A673 (cell line): ENCODE results near the gene NELL1. TPM values are rescaled to one million over a fixed set of nuclear protein-coding genes. Genes with fewer than 3 reads are reported as not detected.

ENCODE experiments used
- BruUV-seq: library from RNA; stranded (reverse); fragments of 400-500 nt; replicated peaks from 2 replicates; lab custom pipeline; 2021; lab: Mats Ljungman, UMichigan
- CTCF ChIA-PET: fragments of 300-600 bp; sonication (Branson Sonifier 250); formaldehyde crosslinking; loops from one replicate; lab custom pipeline; 2022; ENCODE audit warnings: antibody characterized with exemption; lab: Charles Lee
- POLR2A ChIA-PET: fragments of 300-600 bp; sonication (Branson Sonifier 250); formaldehyde crosslinking; loops from one replicate; lab custom pipeline; 2022; ENCODE audit warnings: antibody characterized with exemption; ENCODE audit not compliant: low non-redundant PET; lab: Charles Lee
- DNase-seq: peaks from one replicate; pipeline ENCODE4 v3.0.0-alpha.2; 2015; ENCODE audit warnings: low spot score
- H3K27ac ChIP-seq: fragments of 200-600 bp; sonication (generic); 2 replicates; pipeline ENCODE4 v1.5.1; 2016; ENCODE audit warnings: mixed run types, low read depth, mild to moderate bottlenecking, mixed read lengths, antibody characterized with exemption, low read length; ENCODE audit not compliant: poor library complexity, severe bottlenecking
- H3K27me3 ChIP-seq: fragments of 200-600 bp; sonication (generic); replicated peaks from 2 replicates; pipeline ENCODE4 v1.6.1; 2017; ENCODE audit warnings: mixed run types, low read depth, mild to moderate bottlenecking, mixed read lengths, antibody characterized with exemption, low read length; ENCODE audit not compliant: insufficient read depth, poor library complexity
- H3K36me3 ChIP-seq: fragments of 200-600 bp; sonication (generic); 2 replicates; pipeline ENCODE4 v1.6.1; 2016; ENCODE audit warnings: mixed run types, mild to moderate bottlenecking, mixed read lengths, antibody characterized with exemption, low read length; ENCODE audit not compliant: insufficient read depth, poor library complexity, severe bottlenecking
- H3K4me1 ChIP-seq: fragments of 200-600 bp; sonication (generic); 2 replicates; pipeline ENCODE4 v1.6.1; 2017; ENCODE audit warnings: mixed run types, mild to moderate bottlenecking, mixed read lengths, antibody characterized with exemption, low read length; ENCODE audit not compliant: insufficient read depth, poor library complexity, severe bottlenecking
- H3K4me3 ChIP-seq: fragments of 200-600 bp; sonication (generic); 2 replicates; pipeline ENCODE4 v1.5.1; 2016; ENCODE audit warnings: low read depth, mixed run types, mild to moderate bottlenecking, mixed read lengths, low read length; ENCODE audit not compliant: poor library complexity, severe bottlenecking
- H3K9me3 ChIP-seq: fragments of 200-600 bp; sonication (generic); 2 replicates; pipeline ENCODE4 v1.6.1; 2016; ENCODE audit warnings: mixed run types, low read depth, mild to moderate bottlenecking, mixed read lengths, antibody characterized with exemption, low read length; ENCODE audit not compliant: poor library complexity, severe bottlenecking
- EZH2 ChIP-seq: fragments of 200-600 bp; sonication (generic); IDR thresholded peaks from 2 replicates; pipeline ENCODE4 v1.6.1; 2017; ENCODE audit warnings: borderline replicate concordance, low read depth, mild to moderate bottlenecking, mixed read lengths, antibody characterized with exemption, low read length; ENCODE audit not compliant: poor library complexity, severe bottlenecking
- intact Hi-C: fragments of 100-400 bp; cut with micrococcal nuclease; formaldehyde crosslinking; loops from one replicate; pipeline ENCODE4 v1.10.0; 2022; ENCODE audit not compliant: unreplicated experiment
- total RNA-seq: library from RNA; stranded (reverse); gene quantifications from 2 replicates; pipeline ENCODE4 v1.2.3, GENCODE V29; 2021
- TF ChIP-seq, protein P1 (sequence below): fragments of 300-800, 200-600 bp; sonication (generic); conservative IDR thresholded peaks from 2 replicates; pipeline ENCODE4 v1.5.1; 2017; ENCODE audit warnings: low read depth, mild to moderate bottlenecking, antibody characterized with exemption, low read length, moderate library complexity, mixed read lengths

The NELL1 gene
- total RNA-seq, 1 experiment from 2014 or later = 0.32 TPM

DNA sequence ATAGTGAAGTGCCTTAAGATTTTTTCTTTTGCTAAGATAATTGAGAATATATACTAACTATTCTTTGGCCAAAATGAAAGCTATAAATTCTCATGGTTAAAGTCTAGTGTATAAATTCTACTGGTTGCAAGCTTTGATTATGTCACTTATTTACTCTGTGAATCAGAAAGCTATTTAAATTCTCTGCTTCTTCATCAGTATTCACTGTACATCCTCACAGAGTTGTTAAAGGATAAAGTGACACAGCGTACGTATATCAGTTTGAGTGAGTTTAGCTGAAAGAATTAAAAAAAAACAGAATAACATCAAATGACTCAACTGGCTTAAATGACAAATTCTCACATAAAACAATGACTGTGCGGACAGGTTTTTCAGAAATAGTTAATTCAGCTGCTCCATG is 453.1 kb downstream of the NELL1 start:
- H3K9me3 ChIP-seq = no peaks in the 10 kb centered on the region
- no peaks in the 10 kb centered on the region for H3K4me1 ChIP-seq
- intact Hi-C loops = no loop called here
- BruUV-seq = no TSS peak
- no peak overlapping the region for H3K27ac ChIP-seq
- CTCF ChIA-PET = no interaction called here
- H3K36me3 ChIP-seq = no peaks in the 10 kb centered on the region
- POLR2A ChIA-PET = no interaction called here
- H3K4me3 ChIP-seq = no peak overlapping the region
- H3K27me3 ChIP-seq = no peaks in the 10 kb centered on the region
- DNase-seq = no peak
- TF ChIP-seq EZH2 = no peak
- TF ChIP-seq, protein P1, sequence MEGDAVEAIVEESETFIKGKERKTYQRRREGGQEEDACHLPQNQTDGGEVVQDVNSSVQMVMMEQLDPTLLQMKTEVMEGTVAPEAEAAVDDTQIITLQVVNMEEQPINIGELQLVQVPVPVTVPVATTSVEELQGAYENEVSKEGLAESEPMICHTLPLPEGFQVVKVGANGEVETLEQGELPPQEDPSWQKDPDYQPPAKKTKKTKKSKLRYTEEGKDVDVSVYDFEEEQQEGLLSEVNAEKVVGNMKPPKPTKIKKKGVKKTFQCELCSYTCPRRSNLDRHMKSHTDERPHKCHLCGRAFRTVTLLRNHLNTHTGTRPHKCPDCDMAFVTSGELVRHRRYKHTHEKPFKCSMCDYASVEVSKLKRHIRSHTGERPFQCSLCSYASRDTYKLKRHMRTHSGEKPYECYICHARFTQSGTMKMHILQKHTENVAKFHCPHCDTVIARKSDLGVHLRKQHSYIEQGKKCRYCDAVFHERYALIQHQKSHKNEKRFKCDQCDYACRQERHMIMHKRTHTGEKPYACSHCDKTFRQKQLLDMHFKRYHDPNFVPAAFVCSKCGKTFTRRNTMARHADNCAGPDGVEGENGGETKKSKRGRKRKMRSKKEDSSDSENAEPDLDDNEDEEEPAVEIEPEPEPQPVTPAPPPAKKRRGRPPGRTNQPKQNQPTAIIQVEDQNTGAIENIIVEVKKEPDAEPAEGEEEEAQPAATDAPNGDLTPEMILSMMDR = no peak

DNA sequence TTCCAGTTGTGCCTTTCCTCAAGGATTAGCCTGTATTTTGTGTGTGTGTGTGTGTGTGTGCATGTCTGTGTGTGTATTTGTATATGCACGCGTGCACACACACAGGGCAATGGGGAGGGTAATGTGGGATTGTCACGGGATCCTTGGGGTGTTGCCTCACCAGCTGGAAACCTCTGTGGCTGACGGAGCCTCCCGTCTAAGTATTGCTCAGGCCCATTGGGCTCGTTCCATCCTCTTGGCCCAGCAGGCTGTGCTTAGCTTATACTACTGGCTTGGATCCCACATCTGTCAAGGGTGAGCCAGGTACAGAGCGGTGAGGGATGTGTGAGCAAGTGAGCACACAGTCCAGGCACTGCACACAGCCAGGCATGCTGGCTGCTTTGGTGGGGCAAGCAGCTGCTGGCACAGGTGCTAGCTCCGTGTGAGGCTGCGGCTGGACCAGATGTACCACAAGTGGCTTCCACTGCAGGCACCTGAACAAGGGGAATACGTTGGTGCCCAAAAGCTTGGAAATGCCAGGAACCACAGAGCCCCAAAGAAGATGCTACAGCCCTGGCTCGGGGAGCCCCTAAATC is 462.8 kb downstream of the NELL1 start:
- BruUV-seq = no TSS peak
- POLR2A ChIA-PET = no interaction called here

DNA sequence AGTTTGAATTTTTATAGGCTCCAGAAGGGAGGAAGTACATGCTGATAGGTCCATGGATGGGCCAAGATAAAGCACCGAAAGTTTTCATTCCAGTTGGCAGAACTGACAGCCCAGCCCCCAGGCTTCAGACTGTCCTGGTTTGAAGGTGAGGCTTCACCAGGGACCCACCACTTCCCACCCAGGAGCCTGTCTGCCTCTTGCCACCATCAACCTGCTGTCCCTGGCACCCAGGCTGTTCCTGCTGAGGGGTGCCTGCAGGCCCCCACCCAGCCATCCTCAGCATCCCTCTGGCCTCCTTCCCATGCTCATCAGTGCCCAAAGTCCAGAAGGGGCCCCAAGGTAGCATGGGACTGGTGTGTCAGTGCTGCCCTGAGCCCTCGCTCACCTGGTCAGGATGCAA is 463.9 kb downstream of the NELL1 start:
- ChIA-PET CTCF (no interaction called here), POLR2A (no interaction called here)
- intact Hi-C loops = no loop called here
- no peaks in the 10 kb centered on the region for H3K36me3 ChIP-seq
- BruUV-seq = no TSS peak
- TF ChIP-seq, protein P1 = no peak
- TF ChIP-seq EZH2 = no peak
- no peak overlapping the region for H3K27ac ChIP-seq
- DNase-seq = no peak
- H3K27me3 ChIP-seq = no peaks in the 10 kb centered on the region
- H3K4me1 ChIP-seq = no peaks in the 10 kb centered on the region
- no peak overlapping the region for H3K4me3 ChIP-seq
- no peaks in the 10 kb centered on the region for H3K9me3 ChIP-seq

More for the DNA sequence above, 462.8 kb downstream of the NELL1 start:
- Histone ChIP-seq H3K9me3 (no peaks in the 10 kb centered on the region), H3K27ac (no peak overlapping the region), H3K4me1 (no peaks in the 10 kb centered on the region), H3K27me3 (no peaks in the 10 kb centered on the region), H3K4me3 (no peak overlapping the region), H3K36me3 (no peaks in the 10 kb centered on the region)
- CTCF ChIA-PET = no interaction called here
- TF ChIP-seq EZH2 = no peak
- TF ChIP-seq, protein P1 = no peak
- intact Hi-C loops = no loop called here
- no peak for DNase-seq
